Stimulated activated CD4-positive, alpha-beta T cell treated with anti-CD3 and anti-CD28 coated beads, Interleukin-4, amount 100 ng/mL, for 4 hours (primary cell): ENCODE data around the gene ADAMTS3.

Experiments
- DNase-seq, 2 experiments: peaks; one replicate each; pipeline ENCODE4 v3.0.0-alpha.2; 2020

ADAMTS3 gene

DNA sequence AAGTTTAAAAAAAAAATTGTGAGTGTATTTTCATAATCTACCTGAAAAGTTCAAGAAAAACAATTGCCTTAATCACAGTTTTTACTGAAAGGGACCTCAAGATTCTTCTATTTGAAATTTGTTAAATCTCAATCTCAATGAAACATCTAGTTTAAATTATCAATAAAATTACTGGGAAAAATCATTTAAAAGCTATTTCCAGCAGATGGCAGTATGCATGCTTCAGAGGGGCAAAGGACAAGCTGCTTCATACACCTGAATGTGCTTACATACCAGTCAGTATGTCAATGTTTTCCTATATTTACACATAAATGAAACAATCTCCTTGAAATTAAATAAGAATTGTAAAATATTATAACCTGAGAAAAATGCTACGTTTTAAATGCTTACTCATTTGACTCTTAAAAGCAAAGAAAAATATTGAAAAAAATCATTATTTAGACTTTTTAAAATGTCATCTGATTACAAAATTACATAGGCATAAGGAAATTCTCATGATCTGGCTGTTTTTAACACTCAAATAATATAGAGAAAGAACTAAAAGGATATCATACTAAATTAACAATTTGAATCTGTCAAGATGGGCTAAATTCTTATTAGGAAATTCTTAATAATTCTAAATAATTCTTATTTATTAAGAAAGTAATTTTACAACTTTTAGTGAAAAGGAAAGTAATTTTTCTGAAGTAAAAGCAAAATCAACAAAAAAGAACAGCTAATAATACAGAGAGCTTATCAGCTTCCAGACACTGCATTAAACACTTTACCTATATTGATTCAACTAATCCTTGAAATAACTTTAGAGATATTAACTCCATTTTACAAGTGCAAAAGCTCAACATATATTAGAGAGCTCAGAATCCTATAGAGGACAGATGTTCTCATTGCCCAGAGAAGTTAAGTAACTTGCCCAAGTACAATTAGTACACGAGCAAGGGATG is 242.1 kb downstream of the ADAMTS3 start:
- no peak for DNase-seq

DNA sequence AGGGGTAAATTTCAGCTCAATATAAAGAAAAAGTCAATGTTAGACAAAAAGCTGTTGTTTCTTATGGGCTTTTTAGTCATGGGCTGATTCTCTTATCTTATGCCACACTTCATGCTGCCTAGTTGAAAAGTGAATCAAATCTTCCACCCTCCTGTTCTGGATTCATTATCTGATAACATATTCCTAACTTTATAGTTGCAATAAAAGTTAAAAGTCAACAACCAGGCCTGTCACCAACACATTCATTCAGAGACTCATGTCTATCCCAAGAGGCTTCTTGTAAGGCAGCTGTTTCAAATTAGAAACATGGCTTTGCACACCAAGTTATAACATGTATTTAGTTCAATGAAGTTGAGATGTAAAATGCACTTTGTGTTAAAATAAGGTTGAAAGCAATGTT is 243.8 kb downstream of the ADAMTS3 start:
- DNase-seq: no peak

DNA sequence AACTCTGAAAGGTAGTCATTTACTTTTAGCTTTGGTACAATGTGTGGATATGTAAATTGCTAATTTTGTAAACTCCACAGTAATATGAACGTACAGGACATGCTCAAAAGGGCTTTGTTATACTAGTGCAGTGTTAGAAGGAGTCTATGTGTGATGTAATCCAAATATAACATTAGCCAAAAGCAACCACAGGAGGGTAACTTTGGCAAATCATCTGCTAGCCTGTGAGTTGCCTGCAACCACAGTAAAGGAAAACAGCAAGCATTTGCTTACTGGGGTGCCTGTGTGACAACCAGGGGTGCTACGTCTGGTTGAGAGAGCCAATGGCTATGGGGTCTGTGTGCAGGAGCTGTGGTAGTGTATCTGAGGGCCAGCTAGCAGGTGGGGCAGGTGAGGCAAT is 245.8 kb downstream of the ADAMTS3 start:
- DNase-seq: no peak

DNA sequence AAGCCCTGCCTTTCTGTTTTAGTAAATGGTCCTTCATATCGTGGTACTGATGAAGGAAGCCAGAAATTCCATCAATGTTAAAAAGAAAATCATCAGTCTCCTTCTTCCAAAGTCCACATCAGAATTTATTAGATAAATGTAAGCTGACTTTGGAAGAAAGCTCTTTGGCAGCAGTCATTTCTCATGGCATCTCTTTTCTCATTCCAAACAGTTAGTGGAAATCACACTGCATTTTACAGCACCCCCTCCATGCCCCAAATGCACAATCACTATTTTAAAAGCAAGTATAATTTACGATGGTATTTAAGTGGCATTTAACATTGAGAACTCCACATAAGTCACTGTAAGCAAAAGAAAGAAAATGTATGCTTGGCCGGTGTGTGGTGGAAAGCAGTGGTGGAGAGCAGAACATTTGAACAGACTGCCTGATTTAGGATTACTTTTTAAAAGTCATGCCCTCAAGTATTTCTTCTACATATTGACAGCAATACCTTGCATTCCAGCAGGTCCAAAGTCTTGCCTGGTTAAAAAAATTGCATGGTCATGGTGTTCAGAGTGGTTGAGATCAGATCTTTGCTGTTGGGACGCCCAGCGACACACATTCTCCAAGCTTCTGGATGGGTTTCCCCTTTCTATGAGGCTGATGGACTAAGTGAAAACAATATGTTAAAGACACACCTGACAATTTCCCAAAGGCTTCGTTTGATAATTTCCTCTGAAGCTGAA is 248.6 kb downstream of the ADAMTS3 start:
- no peak for DNase-seq

DNA sequence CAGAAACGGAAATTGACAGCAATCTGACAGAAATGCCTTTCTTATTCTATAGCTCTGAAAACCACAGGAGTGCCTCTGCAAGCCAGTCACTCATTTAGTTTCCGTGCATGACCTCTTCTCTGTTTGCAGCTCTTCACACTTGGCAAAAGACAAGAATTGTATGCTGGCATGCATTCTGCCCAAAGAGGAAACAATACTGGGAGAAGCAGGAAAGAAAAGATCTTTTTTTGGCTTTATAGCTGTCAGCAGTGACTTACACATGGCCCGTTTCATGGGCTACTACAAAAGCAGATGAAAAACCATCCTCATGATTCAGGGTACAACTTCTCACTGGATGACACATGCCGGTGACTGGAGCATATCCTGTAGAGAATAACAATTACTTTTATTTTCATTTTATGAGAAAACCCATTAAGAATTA is 249.4 kb downstream of the ADAMTS3 start:
- no peak for DNase-seq

DNA sequence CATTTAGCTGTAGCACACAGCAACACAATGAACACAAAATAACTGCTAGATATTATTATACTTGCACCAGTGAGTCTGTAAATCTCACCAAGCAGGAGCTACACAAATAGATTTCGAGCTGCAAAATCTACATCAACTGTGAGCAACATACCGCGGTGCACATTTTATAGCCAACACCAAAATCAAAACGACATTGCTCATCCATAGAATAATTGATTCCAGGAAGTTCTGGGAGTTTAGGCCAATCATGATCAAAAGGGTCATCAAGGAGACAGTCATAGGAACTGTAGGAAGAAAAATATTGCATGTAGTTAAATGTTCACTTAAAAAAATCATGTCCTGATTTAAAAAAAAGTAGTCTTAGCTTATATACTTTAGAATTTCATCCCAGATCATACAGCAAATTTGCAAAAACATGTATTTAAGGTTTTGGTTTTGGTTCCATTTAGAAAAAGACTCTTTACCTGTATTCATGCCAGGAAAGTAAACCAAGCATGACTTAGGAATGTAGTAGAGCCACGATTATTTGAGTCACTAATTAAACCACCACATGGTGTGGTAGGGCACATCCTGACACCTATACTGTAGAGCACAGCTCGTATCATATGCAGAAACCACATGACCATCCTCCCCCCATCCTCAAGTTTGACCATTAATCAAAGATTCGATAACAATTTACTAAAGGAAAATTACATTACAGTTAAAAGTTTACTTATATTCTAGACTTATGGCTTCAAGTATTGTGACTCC is 250.4 kb downstream of the ADAMTS3 start:
- no peak for DNase-seq

DNA sequence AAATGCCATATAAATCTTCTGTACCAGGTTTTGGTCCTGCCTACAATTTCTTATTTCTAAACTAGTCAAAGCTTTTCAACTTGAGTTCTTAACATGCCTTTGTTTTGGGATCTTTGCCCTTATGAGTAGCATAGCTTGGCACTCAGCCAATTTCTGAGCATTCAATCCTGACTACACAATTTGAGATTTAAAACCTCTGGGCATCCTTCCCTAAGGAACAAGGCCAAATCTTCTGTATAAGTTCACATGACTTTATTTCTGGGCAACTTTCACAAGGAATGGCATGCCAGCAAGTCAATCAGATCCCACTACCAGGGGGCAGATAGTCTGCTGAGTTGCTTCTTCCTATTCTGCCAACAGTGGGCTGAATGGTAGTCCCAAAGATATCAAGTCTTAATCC is 254.2 kb downstream of the ADAMTS3 start:
- no peak for DNase-seq

DNA sequence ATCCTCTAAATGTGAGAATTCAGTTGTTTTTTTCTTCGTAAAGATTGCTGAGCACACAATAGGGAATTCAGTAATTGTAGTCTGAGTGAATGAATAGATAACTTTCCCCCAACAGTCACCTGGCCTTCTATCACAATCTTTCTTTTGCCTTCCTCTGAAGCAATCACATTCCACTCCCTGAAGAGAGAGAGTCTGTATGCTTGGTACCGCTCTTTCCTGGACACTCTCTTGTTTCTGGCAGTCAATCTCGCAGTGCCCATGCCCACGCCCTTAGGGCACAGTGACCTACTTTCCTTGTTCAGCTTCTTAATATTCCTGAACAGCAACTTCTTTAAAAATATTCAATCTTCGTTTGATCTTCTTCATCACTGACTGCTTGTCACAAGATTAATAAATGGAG is 255.9 kb downstream of the ADAMTS3 start:
- no peak for DNase-seq

DNA sequence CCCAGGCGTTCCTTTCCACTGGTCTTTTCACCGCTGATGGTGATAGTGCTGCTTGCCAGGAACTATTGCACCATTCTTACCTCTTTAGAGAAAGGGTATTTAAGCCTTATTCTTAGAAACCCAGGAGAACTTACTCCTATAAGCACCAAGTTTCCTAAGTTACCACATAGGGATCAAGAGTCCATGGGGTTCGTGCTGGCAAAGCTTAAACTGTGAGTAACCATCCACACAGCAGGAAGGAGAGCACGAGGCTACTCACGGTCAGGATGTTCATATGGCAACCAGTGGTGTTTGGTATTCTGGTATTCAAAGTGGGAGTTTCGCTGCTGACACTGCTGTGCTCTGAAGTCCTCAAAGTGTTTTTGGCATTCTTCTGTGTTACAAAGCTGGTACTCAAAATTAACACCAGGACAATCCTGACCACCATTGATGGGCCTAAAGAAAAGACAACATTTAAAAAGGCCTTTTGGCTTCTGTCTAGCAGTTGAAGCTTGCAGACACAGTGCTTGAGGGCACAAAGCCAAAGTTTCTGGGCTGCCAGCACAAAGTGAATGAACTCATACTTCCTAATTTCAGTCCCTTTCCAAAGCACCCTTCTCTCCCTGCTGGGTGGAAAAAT is 256.9 kb downstream of the ADAMTS3 start:
- no peak for DNase-seq

DNA sequence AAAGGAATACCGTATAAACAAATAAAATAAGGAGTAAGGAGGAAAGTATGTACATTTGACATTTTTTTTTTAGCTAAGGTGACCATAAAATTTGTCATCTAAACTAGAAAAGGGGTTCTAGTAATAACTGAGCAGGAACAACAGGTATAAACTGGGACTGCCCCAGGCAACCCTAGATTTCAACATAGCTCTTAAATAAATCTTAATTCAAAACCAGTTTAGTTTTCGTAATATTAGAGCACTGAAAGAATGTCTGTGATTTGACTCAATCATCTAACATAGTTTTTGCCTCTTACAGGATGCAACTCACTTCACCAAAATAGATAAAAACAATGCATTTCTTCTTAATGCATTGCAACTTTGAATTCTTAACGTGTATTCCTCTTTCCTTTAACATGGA is 257.7 kb downstream of the ADAMTS3 start:
- DNase-seq: no peak

DNA sequence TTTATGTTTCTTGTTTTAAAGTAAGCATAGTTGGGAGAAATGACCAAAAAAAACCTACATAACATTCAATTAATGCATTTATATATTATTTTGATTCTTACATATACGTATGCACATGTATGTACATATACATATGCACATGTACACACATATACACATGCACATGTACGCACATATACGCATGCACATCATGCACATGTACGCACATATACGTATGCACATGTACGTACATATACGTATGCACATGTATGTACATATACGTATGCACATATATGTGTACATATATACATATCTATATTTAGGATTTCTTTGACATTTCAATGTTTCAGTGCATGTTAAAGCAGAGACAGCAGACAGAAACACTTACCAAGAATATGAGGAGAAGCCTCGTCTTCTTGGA is 263.4 kb downstream of the ADAMTS3 start:
- DNase-seq: no peak

DNA sequence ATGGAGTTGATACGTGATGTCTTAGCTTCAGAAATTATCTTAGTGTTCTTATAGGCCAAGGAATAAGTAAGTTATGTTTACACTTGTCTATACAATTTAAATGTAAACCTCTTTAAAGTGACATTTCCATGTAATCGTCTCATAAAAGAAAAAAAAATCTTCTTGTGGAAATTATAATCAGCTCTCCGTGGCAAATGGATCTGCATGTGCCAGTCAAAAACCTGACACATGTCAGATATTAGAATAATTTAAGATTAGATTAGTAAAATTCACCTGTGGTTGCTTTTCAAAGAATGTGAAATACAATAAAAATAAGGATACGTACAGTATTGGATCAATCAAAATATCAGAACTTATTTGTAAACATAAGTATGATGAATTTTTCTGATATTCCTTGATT is 263.9 kb downstream of the ADAMTS3 start:
- no peak for DNase-seq

DNA sequence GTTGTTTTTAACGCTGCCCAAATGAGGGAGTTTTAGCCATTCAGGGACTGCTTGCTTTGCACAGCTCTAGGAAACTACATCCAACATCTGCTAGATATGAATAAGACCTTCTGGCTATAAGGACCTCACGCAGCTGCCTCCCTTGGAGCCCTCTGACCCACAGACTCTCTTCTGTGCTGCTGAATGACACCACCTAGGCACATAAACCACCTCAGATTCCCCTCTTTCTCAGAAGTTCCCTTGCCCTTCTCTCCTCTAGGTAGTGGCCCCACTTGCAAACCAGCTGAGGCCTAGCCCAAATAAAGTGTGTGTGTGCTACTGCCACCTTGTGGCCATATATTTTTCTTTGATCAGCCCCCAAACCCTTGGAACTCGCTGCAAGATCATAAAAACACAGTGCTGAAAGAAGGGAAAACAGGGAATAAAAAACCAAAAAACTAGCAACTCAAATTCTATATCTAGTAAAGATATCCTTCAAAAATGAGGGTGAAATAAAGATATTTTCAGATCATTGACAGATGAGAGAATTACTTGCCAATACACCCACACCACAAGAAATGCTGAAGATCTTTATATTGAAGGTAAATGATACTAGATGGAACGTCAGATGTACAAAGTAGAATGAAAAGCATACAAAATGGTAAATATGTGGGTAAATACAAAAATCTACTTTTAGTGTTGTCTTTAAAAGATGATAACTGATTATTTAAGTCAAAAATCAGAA is 265.9 kb downstream of the ADAMTS3 start:
- DNase-seq: peak; percentile 1 to 9

DNA sequence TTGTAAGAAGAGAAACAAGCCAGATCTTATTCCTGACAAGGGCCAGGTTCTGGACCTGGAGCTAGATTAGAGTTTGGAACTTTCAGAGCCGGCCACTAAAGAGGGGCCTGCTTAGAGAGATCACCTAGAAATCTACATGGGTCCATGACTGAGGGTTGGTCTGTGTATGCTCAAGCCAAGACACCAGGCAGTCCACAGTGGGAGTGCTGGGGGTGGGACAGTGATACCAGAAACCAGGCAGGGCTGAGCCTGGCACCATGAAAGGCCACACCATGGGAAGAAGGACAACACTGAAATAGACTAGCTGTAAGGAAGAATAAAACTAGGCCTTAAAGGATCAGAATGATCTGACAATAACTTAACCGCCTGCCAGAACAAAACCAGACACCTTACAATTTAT is 267.3 kb downstream of the ADAMTS3 start:
- no peak for DNase-seq

DNA sequence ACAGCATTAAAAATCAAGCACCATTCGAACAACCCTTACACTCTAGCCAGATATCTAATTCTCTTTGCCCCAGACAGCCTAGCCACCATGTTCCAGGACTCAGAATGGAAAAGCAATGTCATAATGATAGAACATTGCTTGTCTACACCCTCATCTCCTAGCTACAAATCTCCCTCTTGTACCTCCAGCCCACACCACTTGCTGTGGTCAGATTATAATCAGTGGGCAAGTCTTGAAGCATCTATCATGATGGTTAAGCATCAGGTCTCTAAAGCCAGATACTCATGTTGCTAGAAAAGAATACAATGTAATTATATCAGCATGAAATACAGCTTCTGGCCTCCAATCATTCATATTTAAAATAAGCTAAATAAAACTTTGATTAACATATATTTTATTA is 268.9 kb downstream of the ADAMTS3 start:
- no peak for DNase-seq

DNA sequence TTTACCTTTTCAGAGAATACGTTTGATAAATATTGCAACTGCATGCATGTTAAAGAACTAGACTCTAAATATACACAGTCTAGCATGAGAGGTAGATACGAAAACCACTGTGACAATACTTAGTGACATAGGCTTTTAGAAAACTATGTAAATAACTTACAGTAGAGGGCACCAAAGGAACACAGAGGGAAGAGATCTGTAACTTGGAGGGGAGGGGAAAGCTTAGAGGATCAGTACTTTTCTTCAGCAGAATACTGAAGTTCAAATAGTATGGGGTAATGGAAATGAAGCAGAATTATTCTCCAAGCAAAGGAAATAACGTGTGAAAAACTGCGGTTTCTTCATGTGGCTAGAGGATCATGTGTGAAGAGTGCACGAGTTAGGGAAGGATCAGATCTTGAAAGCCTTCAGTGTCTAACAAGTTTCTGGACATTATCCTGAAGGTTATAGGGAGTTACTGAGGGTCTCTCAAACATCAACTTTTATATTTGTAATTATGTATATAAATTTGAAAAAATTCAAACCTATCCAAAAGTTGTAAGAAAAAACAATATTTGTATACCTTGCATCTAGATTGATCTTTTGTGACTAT is 273.0 kb downstream of the ADAMTS3 start:
- DNase-seq: no peak

DNA sequence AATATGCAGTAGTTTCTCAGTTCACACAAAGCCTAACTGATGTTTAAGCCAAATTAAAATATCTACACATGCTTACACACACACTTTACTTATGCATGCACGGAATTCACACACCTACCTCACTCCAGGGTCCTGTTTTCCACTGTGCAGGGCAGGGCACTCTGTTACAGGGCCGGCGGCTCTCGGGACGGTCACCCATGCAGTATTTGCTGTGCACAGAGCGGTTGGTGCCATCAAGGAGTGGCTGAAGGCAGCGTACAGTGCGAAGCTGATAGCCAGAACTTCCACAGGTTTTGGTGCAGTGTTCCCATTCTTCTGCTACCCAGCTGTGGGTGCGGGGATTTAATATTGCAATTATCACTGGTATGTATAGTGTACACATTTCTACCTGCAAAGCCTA is 278.3 kb downstream of the ADAMTS3 start:
- no peak for DNase-seq

DNA sequence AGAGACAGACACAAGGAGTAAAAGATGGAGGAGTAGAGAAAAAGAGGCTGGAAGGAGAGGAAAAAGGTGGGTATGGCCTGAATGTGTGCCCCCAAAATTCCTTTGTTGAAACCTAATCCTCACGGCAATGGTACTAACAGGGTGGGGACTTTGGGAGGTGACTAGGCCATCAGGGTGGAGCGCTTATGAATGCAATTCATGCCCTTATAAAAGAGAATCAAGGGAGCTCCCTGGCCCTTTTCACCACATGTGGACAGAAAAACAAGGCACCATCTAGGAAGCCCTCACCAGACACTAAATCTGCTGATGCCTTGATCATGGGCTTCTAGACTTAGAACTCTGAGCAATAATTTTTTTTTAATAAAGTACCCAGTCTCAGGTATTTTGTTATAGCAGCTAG is 282.1 kb downstream of the ADAMTS3 start:
- no peak for DNase-seq

DNA sequence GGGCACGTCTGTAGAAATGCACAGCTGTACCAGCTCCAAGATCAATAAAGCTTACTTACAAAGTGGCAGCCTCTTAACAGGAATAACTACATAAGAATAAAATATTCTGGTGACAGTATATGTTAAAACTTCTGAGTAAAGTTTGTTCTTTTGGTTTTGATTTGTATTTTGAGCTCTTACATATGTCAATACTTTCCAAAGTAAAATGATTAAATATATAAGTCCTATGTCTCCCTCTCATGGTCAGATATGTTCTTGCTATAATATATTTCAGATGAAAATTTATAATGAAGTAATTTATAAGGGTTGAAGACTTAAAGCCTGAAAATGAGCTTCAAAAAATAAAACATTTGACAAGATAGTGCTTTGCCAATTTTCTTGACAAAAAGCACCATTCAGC is 282.8 kb downstream of the ADAMTS3 start:
- DNase-seq: no peak

DNA sequence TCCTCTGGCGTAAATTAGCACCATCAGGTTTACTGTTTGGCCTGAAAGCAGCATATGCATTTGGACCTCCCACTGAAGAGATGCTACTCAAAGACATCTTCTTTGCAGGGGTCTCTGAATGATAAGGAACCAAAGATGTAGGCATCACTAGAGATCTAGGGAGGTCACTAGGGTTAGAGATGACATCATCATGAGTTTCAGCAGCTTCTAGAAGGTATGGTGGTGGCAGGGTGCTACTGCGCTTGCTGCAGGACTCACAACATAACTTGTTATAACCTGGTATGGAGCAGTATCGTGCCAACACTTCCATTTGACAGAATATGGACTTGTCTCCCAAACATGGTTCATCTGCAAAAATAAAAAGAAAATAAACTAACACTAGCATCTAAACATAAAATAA is 285.7 kb downstream of the ADAMTS3 start:
- no peak for DNase-seq

DNA sequence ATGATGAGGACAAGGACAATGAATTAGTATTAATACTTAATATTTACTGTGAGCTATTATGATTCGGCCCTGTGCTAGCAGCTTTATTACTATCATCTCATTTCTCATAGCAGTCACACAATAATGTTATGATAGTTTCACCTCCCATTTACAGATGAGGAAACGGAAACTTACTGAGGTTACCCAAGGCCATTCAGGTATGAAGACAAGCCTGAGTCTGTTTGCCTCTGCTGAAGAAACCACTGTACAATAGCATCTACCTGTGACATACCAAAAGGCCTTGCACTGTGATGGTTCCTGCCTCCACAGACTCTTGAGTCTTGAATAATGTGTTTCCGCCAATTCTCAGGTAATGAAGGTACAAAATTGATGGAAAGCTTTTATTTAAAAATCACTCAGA is 288.8 kb downstream of the ADAMTS3 start:
- DNase-seq: no peak

DNA sequence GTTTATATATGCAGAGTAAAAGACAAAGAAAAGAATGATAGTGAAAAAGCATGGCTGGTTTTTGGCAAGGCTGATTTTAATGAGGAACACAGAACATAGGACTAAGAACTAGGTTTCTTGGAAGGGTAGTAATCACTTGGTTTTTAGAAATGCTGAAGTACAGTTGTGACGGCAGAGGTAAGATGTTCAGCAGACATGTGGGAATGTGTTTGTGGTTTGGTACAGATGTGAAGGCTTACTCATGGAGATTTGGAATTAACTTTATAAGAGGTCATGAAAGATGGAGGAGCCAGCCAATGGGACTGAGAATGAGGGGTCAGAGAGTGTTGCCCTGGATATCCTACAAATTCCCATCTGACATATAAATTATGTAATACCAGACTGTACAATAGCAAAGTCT is 293.6 kb downstream of the ADAMTS3 start:
- no peak for DNase-seq
